Activated CD4-positive, CD25-positive, alpha-beta regulatory T cell (primary cell): ENCODE results near the gene CDT1.
"Not testable (repeated sequence)": the region's sequence is repeated elsewhere in the genome, so short reads cannot be mapped to it uniquely, and the experiment has no call there.

Experiments
- DNase-seq, 4 experiments: peaks; one replicate each; lab custom pipeline; 2025; lab: John Stamatoyannopoulos, UW

The CDT1 gene

GRCh38 chr16:88783391-88784073, 20.1 kb upstream of the CDT1 start:
- DNase-seq = no peak

DNA sequence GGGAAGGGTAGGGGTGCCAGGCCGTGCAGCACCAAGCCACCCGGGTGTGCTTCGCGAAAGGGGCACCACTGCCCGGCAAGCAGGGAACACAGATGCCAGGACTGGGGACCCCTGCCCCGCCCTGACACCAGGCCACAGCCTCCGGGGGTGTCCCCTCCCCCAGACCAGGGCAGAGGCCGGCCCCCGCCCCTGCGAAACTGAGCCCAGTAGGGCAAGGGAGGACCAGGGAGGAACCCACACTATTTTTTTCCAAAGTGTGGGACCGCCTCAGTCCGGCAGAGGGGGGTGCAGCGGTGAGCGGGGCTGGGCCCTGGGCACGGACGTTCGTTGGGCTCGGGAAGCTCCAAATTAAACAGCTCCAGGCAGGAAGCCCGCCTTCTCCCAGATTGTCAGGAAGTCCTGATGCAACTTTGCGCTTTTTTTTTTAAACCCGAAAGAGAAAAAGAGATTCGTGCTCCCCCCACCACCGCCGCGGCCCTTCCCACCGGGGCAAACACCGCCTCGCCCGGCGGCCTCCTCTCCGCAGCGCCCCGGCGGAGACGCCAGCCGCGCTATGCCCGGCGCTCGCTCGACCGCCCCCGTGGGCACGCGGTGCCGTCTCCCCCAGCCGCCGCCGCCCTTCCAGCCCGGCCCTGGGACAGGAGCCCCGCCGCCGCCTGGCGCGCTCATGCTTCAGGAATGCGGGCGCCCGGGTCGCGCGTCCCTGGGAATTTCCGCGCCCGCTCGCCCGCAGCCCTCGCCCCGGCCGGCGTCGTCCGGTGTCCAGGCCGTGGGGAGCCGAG, 19.3 kb upstream of the CDT1 start:
- peak in 1 of 4 experiments; percentile 30 for DNase-seq

DNA sequence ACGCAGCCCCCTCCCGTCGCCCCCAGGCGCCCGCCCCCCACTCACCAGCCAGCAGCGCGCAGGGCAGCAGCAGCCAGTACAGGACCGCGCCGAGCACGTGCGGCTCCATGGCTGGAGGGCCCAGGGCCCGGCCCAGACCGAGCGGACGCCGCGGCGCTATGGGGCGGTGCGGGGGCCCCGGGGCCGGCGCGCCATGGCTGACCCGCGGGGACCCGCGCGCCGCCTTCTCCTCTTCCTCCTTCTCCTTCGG, 18.8 kb upstream of the CDT1 start:
- DNase-seq = no peak

DNA sequence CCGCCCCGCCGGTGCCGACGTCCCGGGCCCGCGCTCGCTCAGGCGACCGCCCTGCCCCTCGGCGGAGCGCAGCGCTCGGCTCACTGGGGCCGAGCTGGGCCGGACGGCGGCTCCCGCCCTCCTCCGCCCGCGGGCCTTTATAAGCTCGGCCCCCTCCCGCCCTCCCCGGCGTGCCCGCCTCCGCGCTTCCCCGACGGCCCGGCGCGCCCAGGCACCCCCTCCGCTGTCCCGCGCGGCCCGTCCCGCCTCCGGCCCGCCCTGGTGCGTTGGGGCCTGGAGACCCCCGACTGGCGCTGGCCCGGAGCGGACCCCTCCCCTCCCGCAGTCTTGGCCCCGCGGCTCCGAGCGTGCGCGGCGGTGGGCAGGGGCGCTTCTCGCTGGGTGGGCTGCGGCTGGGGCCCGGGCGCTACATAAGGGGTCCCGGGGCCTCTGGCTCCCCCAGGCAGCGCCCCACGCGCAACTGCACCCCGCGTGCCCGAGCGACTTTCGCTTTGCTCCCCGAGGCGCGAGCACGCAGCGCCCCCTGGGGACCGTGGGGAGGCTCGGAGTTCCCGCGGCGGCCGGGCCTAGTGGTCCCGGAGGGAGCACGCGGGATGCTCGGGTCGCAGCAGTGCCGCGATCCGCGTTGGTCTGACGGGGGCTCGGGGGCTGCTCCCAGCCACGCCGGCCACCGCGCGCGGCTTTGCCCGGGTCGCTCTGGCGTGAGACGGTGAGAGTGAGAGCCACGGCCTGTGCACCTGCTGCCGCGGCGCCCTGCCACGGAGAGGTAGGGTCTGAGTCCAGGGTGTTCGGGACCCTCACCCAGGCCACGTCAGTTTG, 18.3 kb upstream of the CDT1 start, which contains the start of gene PIEZO1:
Gene PIEZO1 (minus strand): TSS at position 115 of the 819 bp plus-strand sequence. CDS start 256 bp downstream, outside the sequence.
- peak; percentile 60 to 76 (median 68) for DNase-seq

DNA sequence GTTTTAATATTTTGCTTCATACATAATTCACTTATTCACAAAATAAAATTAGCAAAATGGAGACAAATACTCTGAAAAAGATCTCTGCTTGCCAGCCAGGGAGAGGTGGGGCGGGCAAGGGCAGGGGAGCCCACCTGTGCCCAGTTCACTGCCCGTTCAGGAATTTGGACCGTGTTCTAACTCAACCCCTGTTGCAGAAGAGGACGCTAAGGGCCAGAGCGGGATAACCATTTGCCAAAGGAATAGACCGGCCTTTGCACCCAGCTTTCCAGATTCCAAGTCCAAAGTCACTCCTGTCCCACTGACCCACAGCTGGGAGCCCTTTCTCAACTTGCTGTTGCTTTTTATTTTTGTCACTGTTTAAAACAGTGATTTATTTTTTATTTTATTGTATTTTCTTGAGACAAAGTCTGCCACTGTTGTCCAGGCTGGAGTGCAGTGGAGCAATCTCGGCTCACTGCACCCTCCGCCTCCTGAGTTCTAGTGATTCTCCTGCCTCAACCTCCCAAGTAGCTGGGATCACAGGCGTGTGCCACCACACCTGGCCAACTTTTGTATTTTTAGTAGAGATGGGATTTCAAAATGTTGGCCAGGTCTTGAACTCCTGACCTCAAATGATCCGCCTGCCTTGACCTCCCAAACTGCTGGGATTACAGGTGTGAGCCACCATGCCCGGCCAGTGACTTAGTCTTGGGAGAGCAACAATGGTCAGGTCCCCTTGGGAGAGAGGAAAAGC, 15.8 kb upstream of the CDT1 start:
- no peak for DNase-seq

DNA sequence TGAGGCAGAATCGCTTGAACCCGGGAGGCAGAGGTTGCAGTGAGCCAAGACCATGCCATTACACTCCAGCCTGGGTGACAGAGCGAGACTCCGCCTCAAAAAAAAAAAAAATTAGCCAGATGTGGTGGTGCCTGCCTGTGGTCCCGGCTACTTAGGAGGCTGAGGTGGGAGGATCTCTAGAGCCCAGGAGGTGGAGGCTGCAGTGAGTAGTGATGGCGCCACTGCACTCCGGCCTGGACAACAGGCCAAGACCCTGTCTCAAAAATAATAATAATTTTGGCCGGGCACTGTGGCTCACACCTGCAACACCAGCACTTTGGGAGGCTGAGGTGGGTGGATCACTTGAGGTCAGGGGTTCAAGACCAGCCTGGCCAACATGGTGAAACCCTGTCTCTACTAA, 14.8 kb upstream of the CDT1 start:
- DNase-seq = not testable (repeated sequence)

DNA sequence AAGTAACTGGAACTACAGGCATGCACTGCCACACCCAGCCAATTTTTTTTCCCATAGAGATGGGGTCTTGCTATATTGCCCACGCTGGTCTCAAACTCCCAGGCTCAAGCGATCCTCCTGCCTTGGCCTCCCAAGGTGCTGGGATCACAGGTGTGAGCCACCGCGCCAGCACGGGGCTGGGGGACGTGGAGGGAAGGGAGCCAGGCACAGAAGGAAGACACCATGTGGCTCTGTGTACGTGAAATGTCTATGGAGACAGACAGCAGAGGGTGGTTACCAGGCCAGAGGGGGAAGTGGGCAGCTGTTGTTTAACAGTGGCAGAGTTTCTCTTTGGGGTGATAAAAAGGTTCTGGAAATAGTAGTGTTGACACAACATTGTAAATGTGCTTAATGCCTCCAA, 14.0 kb upstream of the CDT1 start:
- DNase-seq = no peak

GRCh38 chr16:88790312-88791211, 13.0 kb upstream of the CDT1 start:
- peak; percentile 25 to 46 (median 35) for DNase-seq

- no peak for DNase-seq
Measured at GRCh38 chr16:88792078-88792550, 11.5 kb upstream of the CDT1 start.

- no peak for DNase-seq
Measured at GRCh38 chr16:88792668-88793250, 10.8 kb upstream of the CDT1 start.

DNA sequence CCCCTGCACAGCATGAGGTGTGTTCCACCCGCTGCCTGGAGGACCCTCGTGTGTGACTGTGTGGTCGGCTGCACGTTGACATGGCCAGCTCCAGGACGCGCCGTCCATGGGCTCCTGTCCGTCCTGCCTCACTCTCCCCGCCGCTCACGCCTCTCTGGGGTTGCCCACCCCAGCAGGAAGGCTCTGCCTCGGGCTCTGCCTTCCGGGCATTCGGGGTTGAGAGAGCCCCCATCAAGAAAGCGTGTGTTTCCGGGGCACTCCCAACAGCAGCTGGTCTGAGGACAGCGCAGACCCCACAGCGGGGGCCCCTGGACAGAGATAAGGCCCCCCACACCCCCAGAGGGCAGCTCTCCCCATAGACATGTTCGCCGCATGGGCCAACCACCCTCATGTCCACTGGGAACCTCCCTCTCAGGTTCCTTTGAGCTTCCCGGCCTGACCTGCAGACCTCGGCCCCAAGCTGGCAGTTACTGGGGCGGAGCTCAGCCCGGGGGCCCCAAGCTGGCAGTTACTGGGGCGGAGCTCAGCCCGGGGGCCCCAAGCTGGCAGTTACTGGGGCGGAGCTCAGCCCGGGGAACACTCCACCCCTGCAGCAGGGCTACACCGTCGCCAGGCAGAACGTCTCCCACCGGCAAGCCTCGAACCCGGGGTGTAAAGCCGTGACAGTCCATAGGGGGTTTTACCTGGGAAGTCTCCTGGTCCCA, 10.2 kb upstream of the CDT1 start:
- DNase-seq = no peak

DNA sequence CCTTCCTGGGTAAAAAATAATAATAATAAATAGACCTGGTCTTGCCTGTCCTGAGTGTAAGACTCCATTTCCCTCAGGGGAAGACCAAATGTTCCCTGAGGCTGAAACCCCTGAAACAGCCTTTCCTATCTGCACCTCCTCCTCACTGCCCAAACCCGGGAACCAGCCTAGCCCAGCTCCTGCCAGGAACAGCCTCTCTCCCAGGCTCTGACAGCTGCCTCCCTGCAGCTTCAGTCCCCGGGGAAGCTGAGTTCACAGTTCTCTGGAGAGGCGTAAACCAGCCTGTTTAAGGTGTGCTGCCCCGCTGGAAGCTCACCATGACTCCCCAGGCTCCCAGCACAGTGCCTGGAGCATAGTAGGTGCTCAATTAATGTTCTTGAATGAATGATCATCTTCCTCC, 7.3 kb upstream of the CDT1 start:
- DNase-seq = no peak

DNA sequence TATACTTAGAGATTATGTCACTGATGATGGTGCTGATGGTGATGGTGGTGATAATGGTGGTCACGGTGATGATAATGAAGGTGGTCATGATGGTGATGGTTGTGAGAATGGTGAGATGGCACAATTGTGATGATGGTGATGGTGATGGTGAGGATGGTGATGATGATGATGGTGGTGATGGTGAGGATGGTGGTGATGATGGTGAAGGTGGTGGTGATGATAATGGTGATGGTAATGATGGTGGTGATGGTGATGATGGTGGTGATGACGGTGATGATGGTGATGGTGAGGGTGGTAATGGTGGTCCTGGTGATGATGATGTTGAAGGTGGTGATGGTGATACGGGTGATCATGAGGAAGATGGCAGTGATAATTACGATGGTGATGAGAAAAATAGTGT, 5.5 kb upstream of the CDT1 start:
- no peak for DNase-seq

GRCh38 chr16:88798772-88799455, 4.7 kb upstream of the CDT1 start:
- no peak for DNase-seq

DNA sequence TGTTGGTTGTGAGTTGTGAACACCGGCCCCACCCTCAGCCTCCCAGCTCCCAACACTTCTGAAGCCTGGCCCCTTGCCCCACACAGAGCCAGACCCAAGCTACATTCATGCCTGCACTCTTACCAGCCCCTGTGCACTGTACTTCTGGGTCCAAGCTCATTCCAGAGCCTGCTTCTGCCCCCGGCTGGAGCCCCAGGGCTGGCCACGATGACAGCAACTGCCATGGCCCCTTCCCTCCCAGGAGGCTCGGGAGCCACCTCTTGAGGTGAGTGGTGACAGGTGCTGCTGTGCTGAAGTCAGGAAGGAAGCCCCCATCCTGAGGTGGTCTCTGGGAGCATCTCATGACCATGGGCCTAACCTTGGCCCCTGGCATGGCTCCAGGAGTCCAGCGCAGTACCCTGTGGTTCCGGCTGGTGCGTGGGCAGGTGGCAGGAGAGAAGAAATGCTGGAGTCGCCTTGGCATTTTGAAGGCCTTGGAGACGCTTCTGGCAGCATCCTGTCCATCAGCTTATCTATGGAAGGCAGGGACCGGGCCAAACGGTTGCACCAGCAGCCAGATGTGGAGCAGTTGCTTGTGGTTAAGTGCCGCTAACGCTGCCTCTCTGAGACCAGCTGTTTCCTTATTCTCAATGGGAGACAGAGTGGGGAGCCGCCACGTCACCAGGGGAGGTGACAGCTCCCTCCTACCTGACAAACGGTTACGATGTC, 3.9 kb upstream of the CDT1 start:
- no peak for DNase-seq

DNA sequence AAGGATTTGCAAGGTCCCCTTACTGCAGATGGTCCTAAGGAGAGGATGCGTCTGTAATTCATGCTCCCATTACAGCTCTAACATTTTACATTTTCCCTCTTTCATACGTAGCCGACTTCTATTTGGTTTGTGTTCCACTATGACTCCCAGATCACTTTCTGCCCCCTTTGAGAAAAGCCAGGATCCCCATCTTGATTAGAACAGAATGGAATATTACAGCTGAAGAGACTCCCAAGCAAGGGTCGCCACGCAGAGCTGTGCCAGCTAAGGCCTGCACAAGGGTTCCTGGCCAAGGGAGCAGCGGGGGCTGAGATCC, 3.4 kb upstream of the CDT1 start:
- no peak for DNase-seq

DNA sequence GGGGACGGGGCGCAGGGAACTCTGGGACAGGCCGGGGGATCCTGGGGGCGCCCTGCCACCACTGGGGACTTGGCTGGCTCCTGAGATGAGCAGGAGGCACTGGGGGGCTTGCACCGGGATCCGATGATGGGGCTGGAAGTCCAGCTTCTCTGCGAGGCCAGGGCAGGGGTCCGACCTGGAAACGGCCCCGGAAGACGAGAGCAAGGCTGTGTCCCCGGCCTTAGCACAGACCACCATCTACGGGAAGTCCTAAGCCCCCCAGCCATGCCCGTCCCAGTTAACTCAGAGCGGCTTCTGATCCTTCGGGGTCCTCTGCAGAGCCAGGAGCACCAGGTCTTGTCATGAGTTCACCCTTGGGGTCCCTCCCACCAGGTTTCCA, 573 bp downstream of the CDT1 start:
- DNase-seq = no peak

GRCh38 chr16:88804552-88805339, 1.2 kb downstream of the CDT1 start:
- DNase-seq = no peak
